ENCODE measurements around the gene PTPRN. TPM values are rescaled to one million over a fixed set of nuclear protein-coding genes. Genes with fewer than 3 reads are reported as not detected.

Gene PTPRN
- total RNA-seq, 4 donors from 2014 or later: not detected

- TF ChIP-seq POLR2A (IDR thresholded peaks at IDR 0.05) (no peak), EP300 (IDR thresholded peaks at IDR 0.05) (no peak), CTCF (IDR thresholded peaks at IDR 0.05) (no peak)
- Histone ChIP-seq H3K4me3 (peak within 1 kb of the TSS; percentile 49 to 81 (median 68)), H3K9me3 (no peaks in the 10 kb centered on the region), H3K4me1 (peaks cover 0 to 61% (median 33%) of the 10 kb centered on the region in 4 donors), H3K36me3 (peaks cover 0 to 18% (median 0%) of the 10 kb centered on the region in 3 donors), H3K27ac (peak within 1 kb of the TSS; percentile 7 to 89 (median 70)), H3K27me3 (peaks cover 0 to 38% of the 10 kb centered on the region in 2 donors)
- DNase-seq (ENCODE audit: low spot score in 2 of 2): no peak
- 2 to 3% methylated on average over 34 to 49 of the region's 49 CpGs for WGBS, 2 donors
Measured at GRCh38 chr2:219252900-219253752, 56.1 kb downstream of the PTPRN start, which contains the start of gene TUBA4B. TUBA4B (plus strand) TSS chr2:219253243; CDS start chr2:219253408, 165 bp downstream.

- Histone ChIP-seq H3K4me3 (peak overlapping the region; percentile 49 to 81 (median 68)), H3K4me1 (peaks cover 0 to 61% (median 33%) of the 10 kb centered on the region in 4 donors), H3K27ac (peak overlapping the region in 3 of 4 donors; percentile 63 to 89 (median 76)), H3K27me3 (peaks cover 0 to 36% of the 10 kb centered on the region in 2 donors), H3K36me3 (peaks cover 0 to 24% (median 0%) of the 10 kb centered on the region in 3 donors), H3K9me3 (no peaks in the 10 kb centered on the region)
- DNase-seq (ENCODE audit: low spot score in 2 of 2): no peak
- TF ChIP-seq CTCF (IDR thresholded peaks at IDR 0.05): no peak
- no peak for TF ChIP-seq EP300 (IDR thresholded peaks at IDR 0.05)
- no peak for TF ChIP-seq POLR2A (IDR thresholded peaks at IDR 0.05)
- WGBS, 2 donors: 13 to 21% methylated on average over 9 of the region's 9 CpGs
Measured at GRCh38 chr2:219252570-219252899, 56.7 kb downstream of the PTPRN start.

GRCh38 chr2:219252084-219252483, 57.1 kb downstream of the PTPRN start:
- no peak for DNase-seq (ENCODE audit: low spot score in 2 of 2)
- WGBS, 2 donors: 68 to 76% methylated on average over 5 of the region's 5 CpGs
- no peak for TF ChIP-seq CTCF (IDR thresholded peaks at IDR 0.05)
- no peak for TF ChIP-seq EP300 (IDR thresholded peaks at IDR 0.05)
- TF ChIP-seq POLR2A (IDR thresholded peaks at IDR 0.05): no peak
- peaks cover 0 to 28% (median 0%) of the 10 kb centered on the region in 3 donors for H3K36me3 ChIP-seq
- peak overlapping the region in 2 of 4 donors; percentile 64 to 73 for H3K4me3 ChIP-seq
- H3K27ac ChIP-seq: peak overlapping the region in 3 of 4 donors; percentile 63 to 89 (median 76)
- peaks cover 0 to 61% (median 35%) of the 10 kb centered on the region in 4 donors for H3K4me1 ChIP-seq
- H3K27me3 ChIP-seq: peaks cover 0 to 36% of the 10 kb centered on the region in 2 donors
- no peaks in the 10 kb centered on the region for H3K9me3 ChIP-seq

GRCh38 chr2:219251656-219252055, 57.5 kb downstream of the PTPRN start:
- TF ChIP-seq EP300 (IDR thresholded peaks at IDR 0.05): no peak
- TF ChIP-seq CTCF (IDR thresholded peaks at IDR 0.05): no peak
- TF ChIP-seq POLR2A (IDR thresholded peaks at IDR 0.05): no peak
- DNase-seq (ENCODE audit: low spot score in 2 of 2): no peak
- 74 to 80% methylated on average over 6 of the region's 6 CpGs for WGBS, 2 donors
- H3K4me1 ChIP-seq: peaks cover 0 to 65% (median 35%) of the 10 kb centered on the region in 4 donors
- H3K9me3 ChIP-seq: no peaks in the 10 kb centered on the region
- H3K27ac ChIP-seq: peak overlapping the region in 2 of 4 donors; percentile 63 to 76
- H3K27me3 ChIP-seq: peaks cover 0 to 35% of the 10 kb centered on the region in 2 donors
- peak overlapping the region in 1 of 4 donors; percentile 64 for H3K4me3 ChIP-seq
- peaks cover 0 to 32% (median 0%) of the 10 kb centered on the region in 3 donors for H3K36me3 ChIP-seq

Measured in tibial nerve (tissue), 4 donors.